Uterus (tissue), 2 donors: ENCODE measurements around the gene MROH2A.

Experiments
- POLR2A ChIP-seq, 2 donors: fragments of 450-650 bp; IDR thresholded peaks; one replicate each; pipeline ENCODE4 v1.6.1; 2016; ENCODE audit warnings: antibody characterized with exemption in 2 of 2, mild to moderate bottlenecking in 1 of 2, moderate library complexity in 1 of 2
- TF ChIP-seq, protein P1 (sequence below), 4 experiments: fragments of 200-600 bp in 2 of 4; fragments of 450-650 bp in 2 of 4; sonication (generic) in 2 of 4; IDR thresholded peaks; one replicate each; pipeline ENCODE4 v1.5.1; 2016 to 2019; ENCODE audit warnings: antibody characterized with exemption in 4 of 4, mild to moderate bottlenecking in 2 of 4, moderate library complexity in 1 of 4

DNA sequence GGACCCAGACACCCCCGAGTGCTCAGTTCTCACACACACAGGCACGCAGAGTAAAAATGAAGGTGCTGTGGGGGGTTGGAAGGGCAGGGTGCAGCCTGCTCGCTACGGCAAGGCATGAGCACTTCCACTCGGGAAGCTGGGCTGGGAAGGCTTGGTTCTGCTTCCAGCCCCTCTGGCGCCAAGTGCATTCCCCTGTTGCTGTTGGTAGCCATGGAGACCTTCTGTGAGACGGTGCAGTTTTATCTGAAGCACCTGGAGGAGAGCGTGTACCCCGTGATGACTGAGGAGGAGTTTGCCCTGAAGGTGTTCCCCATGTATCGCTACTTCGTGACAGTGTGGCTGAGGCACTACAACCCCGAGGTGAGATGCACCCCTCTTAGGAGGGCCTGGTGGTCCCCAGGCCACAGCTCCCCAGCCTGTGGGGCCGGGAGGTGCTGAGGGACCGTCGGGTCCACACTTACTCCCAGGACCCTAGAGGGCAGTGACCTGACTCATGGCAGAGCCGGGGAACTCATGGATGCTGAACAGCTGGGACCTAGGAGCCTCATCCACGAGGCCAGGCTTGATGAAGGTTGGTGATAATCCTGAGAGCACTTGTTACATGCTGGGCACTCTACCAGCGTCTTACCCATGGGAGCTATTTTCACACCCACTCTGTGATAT, 15.5 kb downstream of the MROH2A start:
- TF ChIP-seq, protein P1, sequence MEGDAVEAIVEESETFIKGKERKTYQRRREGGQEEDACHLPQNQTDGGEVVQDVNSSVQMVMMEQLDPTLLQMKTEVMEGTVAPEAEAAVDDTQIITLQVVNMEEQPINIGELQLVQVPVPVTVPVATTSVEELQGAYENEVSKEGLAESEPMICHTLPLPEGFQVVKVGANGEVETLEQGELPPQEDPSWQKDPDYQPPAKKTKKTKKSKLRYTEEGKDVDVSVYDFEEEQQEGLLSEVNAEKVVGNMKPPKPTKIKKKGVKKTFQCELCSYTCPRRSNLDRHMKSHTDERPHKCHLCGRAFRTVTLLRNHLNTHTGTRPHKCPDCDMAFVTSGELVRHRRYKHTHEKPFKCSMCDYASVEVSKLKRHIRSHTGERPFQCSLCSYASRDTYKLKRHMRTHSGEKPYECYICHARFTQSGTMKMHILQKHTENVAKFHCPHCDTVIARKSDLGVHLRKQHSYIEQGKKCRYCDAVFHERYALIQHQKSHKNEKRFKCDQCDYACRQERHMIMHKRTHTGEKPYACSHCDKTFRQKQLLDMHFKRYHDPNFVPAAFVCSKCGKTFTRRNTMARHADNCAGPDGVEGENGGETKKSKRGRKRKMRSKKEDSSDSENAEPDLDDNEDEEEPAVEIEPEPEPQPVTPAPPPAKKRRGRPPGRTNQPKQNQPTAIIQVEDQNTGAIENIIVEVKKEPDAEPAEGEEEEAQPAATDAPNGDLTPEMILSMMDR (IDR thresholded peaks at IDR 0.05) = no peak
- TF ChIP-seq POLR2A (IDR thresholded peaks at IDR 0.05) = no peak
